GM23248 (cell line): ENCODE measurements around the gene CITED4. TPM values are rescaled to one million over a fixed set of nuclear protein-coding genes. Genes with fewer than 3 reads are reported as not detected.

Experiments
- DNase-seq: peaks from one replicate; pipeline ENCODE4 v3.0.0-alpha.2; 2015
- H2AFZ ChIP-seq: fragments of 200-600 bp; sonication (generic); 2 replicates; pipeline ENCODE4 v1.6.1; 2016; ENCODE audit warnings: antibody characterized with exemption
- H3F3A ChIP-seq: fragments of 200-600 bp; sonication (generic); 2 replicates; pipeline ENCODE4 v1.6.1; 2016; ENCODE audit warnings: mild to moderate bottlenecking, antibody characterized with exemption, mixed run types; ENCODE audit not compliant: insufficient read depth
- H3K27ac ChIP-seq: fragments of 200-600 bp; sonication (generic); 2 replicates; pipeline ENCODE4 v1.5.1; 2016; ENCODE audit warnings: mild to moderate bottlenecking
- H3K27me3 ChIP-seq: fragments of 200-600 bp; sonication (generic); replicated peaks from 2 replicates; pipeline ENCODE4 v1.6.1; 2016; ENCODE audit warnings: mild to moderate bottlenecking; ENCODE audit not compliant: insufficient read depth
- H3K36me3 ChIP-seq: fragments of 200-600 bp; sonication (generic); 2 replicates; pipeline ENCODE4 v1.6.1; 2016; ENCODE audit warnings: low read depth, mild to moderate bottlenecking
- H3K4me1 ChIP-seq: fragments of 200-600 bp; sonication (generic); 2 replicates; pipeline ENCODE4 v1.6.1; 2016; ENCODE audit warnings: mild to moderate bottlenecking; ENCODE audit not compliant: insufficient read depth
- H3K4me2 ChIP-seq: fragments of 200-600 bp; sonication (generic); one replicate; pipeline ENCODE4 v1.6.1; 2016; ENCODE audit warnings: mild to moderate bottlenecking; ENCODE audit not compliant: unreplicated experiment
- H3K4me3 ChIP-seq: fragments of 200-600 bp; sonication (generic); 2 replicates; pipeline ENCODE4 v1.5.1; 2016; ENCODE audit warnings: mild to moderate bottlenecking
- H3K79me2 ChIP-seq: fragments of 200-600 bp; sonication (generic); 2 replicates; pipeline ENCODE4 v1.6.1; 2016; ENCODE audit warnings: mild to moderate bottlenecking; ENCODE audit not compliant: insufficient read depth
- H3K9ac ChIP-seq: fragments of 200-600 bp; sonication (generic); 2 replicates; pipeline ENCODE4 v1.6.1; 2016; ENCODE audit warnings: mild to moderate bottlenecking
- H3K9me2 ChIP-seq: fragments of 200-600 bp; sonication (generic); 2 replicates; pipeline ENCODE4 v1.6.1; 2016; ENCODE audit warnings: mixed run types, mild to moderate bottlenecking, moderate library complexity; ENCODE audit not compliant: insufficient read depth
- H3K9me3 ChIP-seq: fragments of 200-600 bp; sonication (generic); one replicate; pipeline ENCODE4 v1.6.1; 2017; ENCODE audit warnings: low read depth
- H4K20me1 ChIP-seq: fragments of 200-600 bp; sonication (generic); 2 replicates; pipeline ENCODE4 v1.6.0; 2016; ENCODE audit not compliant: insufficient read depth
- EZH2 ChIP-seq: fragments of 200-600 bp; sonication (generic); IDR thresholded peaks from 2 replicates; pipeline ENCODE4 v1.6.1; 2018; ENCODE audit warnings: antibody characterized with exemption, mild to moderate bottlenecking; ENCODE audit not compliant: insufficient read depth, poor library complexity, severe bottlenecking
- EZH2phosphoT487 ChIP-seq: fragments of 200-600 bp; sonication (generic); IDR thresholded peaks from 2 replicates; pipeline ENCODE4 v1.6.1; 2018; ENCODE audit warnings: antibody characterized with exemption, moderate library complexity, mild to moderate bottlenecking, low read depth; ENCODE audit not compliant: insufficient read depth
- WGBS, 2 experiments: methylation state at CpG; one replicate each; pipeline ENCODE4 v1.1.6; 2015 to 2017; ENCODE audit warnings: low lambda C conversion rate in 2 of 2, low coverage in 1 of 2; ENCODE audit errors: missing lambda C conversion rate in 2 of 2; 5-methylcytosine and 5-hydroxymethylcytosine counted together
- in situ Hi-C: fragments of 300-500 bp; cut with MboI; formaldehyde crosslinking; loops from 2 replicates; pipeline ENCODE4 v1.15.0; 2020
- polyA plus RNA-seq: library from polyadenylated mRNA; unstranded; fragments of >200 nt; fragmentation: Nextera tagmentation; extraction: Ambion mirVana; gene quantifications from 2 replicates; pipeline ENCODE4 v1.2.1, GENCODE V29; 2016
- total RNA-seq: library from RNA; depleted of rRNA; stranded (reverse); fragments of >200 nt; shearing (Covaris generic); gene quantifications from 2 replicates; pipeline ENCODE4 v1.2.3, GENCODE V29; 2014

CITED4 gene
- total and polyA plus RNA-seq, 2 experiments from 2014 or later: not detected

DNA sequence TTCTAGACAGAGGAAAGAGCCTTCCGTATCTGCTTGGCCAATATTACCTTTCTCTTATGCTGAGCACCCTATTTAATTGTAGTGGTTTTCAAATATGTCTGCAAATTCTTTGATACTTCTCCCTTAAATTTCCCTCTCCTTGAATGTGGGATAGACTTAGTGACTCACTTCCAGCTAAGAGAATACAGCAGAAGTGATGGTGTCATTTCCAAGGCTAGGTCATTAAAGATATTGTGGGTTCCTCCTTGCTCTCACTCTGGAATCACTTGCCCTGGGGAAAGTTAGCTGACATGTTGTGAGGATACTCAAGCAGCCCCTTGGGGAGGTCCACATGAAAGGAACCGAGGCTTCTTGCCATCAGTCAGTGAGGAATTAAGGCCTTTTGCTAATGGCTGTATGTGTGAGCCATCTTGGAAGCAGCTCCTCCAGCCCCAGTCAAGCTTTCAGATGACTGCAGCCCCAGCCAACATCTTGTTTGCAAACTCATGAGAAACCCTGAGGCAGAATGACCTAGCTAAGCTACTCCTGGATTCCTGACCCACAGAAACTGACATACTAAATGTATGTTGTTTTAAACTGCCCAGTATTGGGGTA lies 8.1 kb upstream of the CITED4 start:
- WGBS, 2 experiments: 85 to 95% methylated on average over 2 of the region's 2 CpGs
- Histone ChIP-seq H3K27ac (no peak overlapping the region), H2AFZ (no peak overlapping the region), H3K9ac (no peak overlapping the region), H3K27me3 (no peaks in the 10 kb centered on the region), H3K4me3 (no peak overlapping the region), H4K20me1 (no peaks in the 10 kb centered on the region), H3K9me3 (no peaks in the 10 kb centered on the region), H3K79me2 (no peaks in the 10 kb centered on the region), H3K9me2 (no peaks in the 10 kb centered on the region), H3K4me2 (no peak overlapping the region), H3F3A (peaks cover 12% of the 10 kb centered on the region; the same call in 1 of the 2 replicates), H3K4me1 (peaks cover 23% of the 10 kb centered on the region), H3K36me3 (no peaks in the 10 kb centered on the region)
- no peak for TF ChIP-seq EZH2
- TF ChIP-seq EZH2phosphoT487: no peak
- in situ Hi-C loops: no loop called here
- DNase-seq: peak; percentile 55

DNA sequence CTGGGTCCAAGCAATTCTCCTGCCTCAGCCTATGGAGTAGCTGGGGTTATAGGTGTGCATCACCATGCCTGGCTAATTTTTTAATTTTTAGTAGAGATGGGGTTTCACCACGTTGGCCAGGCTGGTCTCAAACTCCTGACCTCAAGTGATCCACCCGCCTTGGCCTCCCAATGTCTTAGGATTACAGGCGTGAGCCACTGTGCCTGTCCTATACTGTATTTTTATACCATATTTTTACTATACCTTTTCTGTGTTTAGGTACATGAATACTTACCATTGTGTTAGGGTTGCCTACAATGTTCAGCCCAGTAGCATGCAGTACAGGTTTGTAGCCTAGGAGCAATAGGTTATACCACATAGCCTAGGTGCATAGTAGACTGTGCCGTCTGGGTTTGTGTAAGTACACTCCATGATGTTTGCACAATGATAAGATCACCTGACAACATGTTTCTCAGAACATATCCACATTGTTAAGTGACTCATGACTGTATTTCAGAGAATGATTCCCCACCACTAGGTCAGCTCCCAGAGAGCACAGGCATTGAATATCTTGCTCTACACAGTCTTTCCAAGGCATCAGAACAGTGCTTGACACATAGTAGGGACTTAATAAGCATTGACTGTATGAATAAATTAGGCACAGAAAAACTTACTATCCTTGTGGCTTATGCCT lies 6.0 kb upstream of the CITED4 start:
- 0 out of 2 replicates have a peak, but pooled peaks cover 7% of the 10 kb centered on the region for H3F3A ChIP-seq
- 70 to 73% methylated on average over 4 of the region's 4 CpGs for WGBS, 2 experiments
- H3K27me3 ChIP-seq: no peaks in the 10 kb centered on the region
- DNase-seq: peak; percentile 73
- no peak overlapping the region for H3K27ac ChIP-seq
- H3K36me3 ChIP-seq: no peaks in the 10 kb centered on the region
- H2AFZ ChIP-seq: no peak overlapping the region
- no peak overlapping the region for H3K4me2 ChIP-seq
- no peaks in the 10 kb centered on the region for H4K20me1 ChIP-seq
- in situ Hi-C loops: no loop called here
- no peaks in the 10 kb centered on the region for H3K9me2 ChIP-seq
- H3K4me3 ChIP-seq: no peak overlapping the region
- no peaks in the 10 kb centered on the region for H3K79me2 ChIP-seq
- no peaks in the 10 kb centered on the region for H3K9me3 ChIP-seq
- TF ChIP-seq EZH2 (no peak), EZH2phosphoT487 (no peak)
- H3K9ac ChIP-seq: no peak overlapping the region
- H3K4me1 ChIP-seq: peaks cover 17% of the 10 kb centered on the region; the same call in 1 of the 2 replicates

DNA sequence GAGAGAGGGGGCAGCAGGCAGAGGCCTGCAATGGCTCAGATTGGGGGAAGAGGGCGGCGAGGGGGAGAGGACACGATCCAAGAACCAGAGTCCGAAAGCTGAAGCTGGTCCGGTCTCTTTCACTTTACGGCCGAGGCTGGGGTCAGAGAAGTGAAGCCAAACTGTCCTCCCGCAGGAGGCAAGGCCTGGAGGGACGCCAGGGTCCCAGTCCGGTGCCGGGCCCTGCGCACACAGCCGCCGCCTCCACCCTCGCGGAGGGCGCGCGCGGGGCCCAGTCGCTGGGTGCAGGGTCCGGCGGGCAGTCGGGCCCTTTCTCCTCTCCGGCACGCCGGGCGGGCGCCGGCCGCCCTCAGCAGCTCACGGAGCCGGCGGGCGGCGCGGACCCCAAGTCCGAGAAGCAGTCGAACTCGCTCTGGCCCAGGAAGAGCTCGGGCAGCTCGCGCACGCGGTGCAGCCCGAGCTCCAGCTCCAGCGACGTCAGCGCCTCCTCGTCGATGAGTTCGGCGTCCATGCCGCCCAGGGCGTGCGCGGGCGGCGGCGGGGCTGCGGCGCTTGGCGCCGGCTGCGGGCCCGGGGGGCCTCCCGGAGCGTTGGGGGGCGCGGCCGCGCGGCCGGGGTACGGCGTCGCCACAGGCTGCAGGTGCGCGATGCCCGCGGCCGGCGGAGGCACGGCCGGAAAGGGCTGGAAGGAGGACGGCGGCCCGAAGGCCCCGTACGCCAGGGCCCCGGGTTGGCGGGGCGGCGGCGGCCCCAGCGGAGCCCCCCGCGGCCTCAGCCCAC lies 749 bp downstream of the CITED4 start:
- no peak overlapping the region for H3K27ac ChIP-seq
- no peaks in the 10 kb centered on the region for H3K79me2 ChIP-seq
- H3K4me3 ChIP-seq: peak overlapping the region; percentile 69
- H2AFZ ChIP-seq: peak overlapping the region; percentile 79
- H3K4me1 ChIP-seq: no peaks in the 10 kb centered on the region
- H3K36me3 ChIP-seq: no peaks in the 10 kb centered on the region
- peak overlapping the region; percentile 79 for H3K4me2 ChIP-seq
- no peaks in the 10 kb centered on the region for H3K9me2 ChIP-seq
- TF ChIP-seq EZH2phosphoT487 (no peak), EZH2 (no peak)
- 22 to 23% methylated on average over 64 to 69 of the region's 98 CpGs for WGBS, 2 experiments
- H3F3A ChIP-seq: no peaks in the 10 kb centered on the region
- peak; percentile 75 for DNase-seq
- H3K27me3 ChIP-seq: peaks cover 6% of the 10 kb centered on the region; the same call in 1 of the 2 replicates
- H3K9ac ChIP-seq: peak overlapping the region; percentile 51
- H3K9me3 ChIP-seq: no peaks in the 10 kb centered on the region
- H4K20me1 ChIP-seq: no peaks in the 10 kb centered on the region
- in situ Hi-C loops: no loop called here

DNA sequence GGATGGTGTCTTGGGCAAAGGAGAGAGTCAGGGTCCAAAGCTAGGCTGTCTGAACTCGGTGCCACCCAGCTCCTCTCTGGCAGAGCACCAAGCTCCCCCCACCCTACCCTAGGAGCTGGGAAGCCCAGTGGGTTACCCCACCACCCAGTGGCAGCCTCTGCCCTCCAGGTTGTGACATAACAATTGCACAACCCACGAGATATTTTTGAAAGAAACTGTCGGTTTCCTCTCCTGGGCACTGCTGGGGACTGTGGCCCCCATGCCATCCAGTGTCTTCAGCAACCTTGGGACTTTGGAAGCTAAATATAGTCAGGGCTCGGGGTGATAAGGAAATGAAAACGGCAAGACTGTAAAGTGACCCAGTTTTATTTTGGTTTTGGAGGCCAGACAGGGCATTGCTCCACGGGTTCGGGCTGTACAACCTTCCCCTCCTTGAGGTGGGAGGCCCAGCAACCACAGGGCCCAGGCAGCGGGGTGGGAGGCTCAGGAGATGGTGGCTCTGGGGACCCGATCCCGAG lies 1.4 kb downstream of the CITED4 start:
- no peaks in the 10 kb centered on the region for H3K9me2 ChIP-seq
- no peaks in the 10 kb centered on the region for H3K4me1 ChIP-seq
- H2AFZ ChIP-seq: no peak overlapping the region
- no peak overlapping the region for H3K9ac ChIP-seq
- no peaks in the 10 kb centered on the region for H3K9me3 ChIP-seq
- H3K27me3 ChIP-seq: peaks cover 6% of the 10 kb centered on the region; the same call in 1 of the 2 replicates
- 63 to 71% methylated on average over 10 of the region's 10 CpGs for WGBS, 2 experiments
- H3K4me2 ChIP-seq: no peak overlapping the region
- no peak overlapping the region for H3K27ac ChIP-seq
- no peak for DNase-seq
- TF ChIP-seq EZH2 (no peak), EZH2phosphoT487 (no peak)
- in situ Hi-C loops: no loop called here
- no peak overlapping the region for H3K4me3 ChIP-seq
- H3F3A ChIP-seq: no peaks in the 10 kb centered on the region
- H4K20me1 ChIP-seq: no peaks in the 10 kb centered on the region
- H3K79me2 ChIP-seq: no peaks in the 10 kb centered on the region
- H3K36me3 ChIP-seq: no peaks in the 10 kb centered on the region
